Activated T-cell treated with anti-CD3 and anti-CD28 coated beads, Interleukin-2, amount 50 U/mL, for 4 hours (primary cell): ENCODE measurements around the gene TSSK6. TPM values are rescaled to one million over a fixed set of nuclear protein-coding genes. Genes with fewer than 3 reads are reported as not detected.

Experiments
- ATAC-seq, 2 donors: fragments of 200-7000 bp; cut with Tn5 transposase; one replicate each; pipeline ENCODE4 v1.10.0; 2021
- DNase-seq: peaks from one replicate; pipeline ENCODE4 v3.0.0-alpha.2; 2020
- H3K27me3 Mint-ChIP-seq: one replicate; pipeline ENCODE4 v1.8.0; 2021; ENCODE audit warnings: low read depth, mixed read lengths
- H3K36me3 Mint-ChIP-seq: one replicate; pipeline ENCODE4 v1.8.0; 2022; ENCODE audit warnings: mixed read lengths; ENCODE audit not compliant: insufficient read depth
- H3K4me1 Mint-ChIP-seq: one replicate; pipeline ENCODE4 v1.8.0; 2021; ENCODE audit warnings: low read depth, mixed read lengths
- H3K4me3 Mint-ChIP-seq: one replicate; pipeline ENCODE4 v1.8.0; 2021; ENCODE audit warnings: mild to moderate bottlenecking, moderate library complexity, mixed read lengths
- H3K9me3 Mint-ChIP-seq: one replicate; pipeline ENCODE4 v1.8.0; 2021; ENCODE audit warnings: mixed read lengths
- total RNA-seq, 3 donors: library from RNA; stranded (reverse); gene quantifications; one replicate each; pipeline ENCODE4 v1.2.1, GENCODE V29; 2021

TSSK6 gene
- total RNA-seq, 3 donors from 2014 or later = 3.6 to 3.8 (median 3.8) TPM

DNA sequence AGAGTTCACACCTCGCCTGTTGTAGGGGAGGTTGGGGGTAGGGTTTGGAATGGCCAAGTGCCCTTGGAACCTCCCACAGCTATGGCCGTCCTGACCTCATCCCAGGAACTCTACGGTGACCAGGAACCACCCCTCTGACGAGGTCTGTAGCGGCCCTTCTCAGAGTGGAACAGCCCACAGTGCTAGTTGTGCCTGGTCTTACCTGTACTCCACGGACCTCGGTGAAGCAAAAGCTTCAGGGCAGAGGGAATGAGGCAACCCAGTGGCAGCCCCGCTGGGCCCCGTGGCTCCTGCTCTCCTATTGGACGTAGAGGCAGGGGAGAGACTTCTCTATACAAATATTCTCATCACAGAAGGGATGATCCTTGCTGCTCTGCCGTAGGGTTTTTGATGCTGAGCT lies 7.1 kb downstream of the TSSK6 start:
- Mint-ChIP-seq H3K4me1 (no peaks in the 10 kb centered on the region), H3K27me3 (no peaks in the 10 kb centered on the region), H3K9me3 (no peaks in the 10 kb centered on the region), H3K4me3 (no peak overlapping the region), H3K36me3 (peaks cover 18% of the 10 kb centered on the region)
- DNase-seq (no peak), ATAC-seq (peak; percentile 9 to 16)

DNA sequence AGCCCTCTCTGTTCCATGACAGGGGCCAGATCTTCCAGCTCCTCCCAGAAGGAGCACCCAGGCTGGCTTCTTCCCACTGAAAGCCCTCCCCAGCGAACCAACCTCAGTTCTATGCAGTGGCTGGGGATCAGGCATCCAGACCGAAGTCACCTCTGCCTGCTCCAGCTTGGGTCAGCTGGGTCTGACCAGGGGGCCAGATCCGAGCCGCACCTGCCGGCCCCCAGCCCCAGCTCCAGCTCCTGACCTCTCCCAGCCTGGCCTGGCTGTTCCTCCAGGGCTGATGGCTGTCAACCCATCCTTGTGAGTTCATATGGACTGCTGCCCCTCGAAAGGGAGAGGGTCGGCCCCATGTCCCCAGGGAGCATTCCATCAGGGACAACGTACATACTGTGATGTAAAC lies 8.0 kb downstream of the TSSK6 start:
- Mint-ChIP-seq H3K4me1 (no peaks in the 10 kb centered on the region), H3K4me3 (no peak overlapping the region), H3K27me3 (no peaks in the 10 kb centered on the region), H3K9me3 (no peaks in the 10 kb centered on the region), H3K36me3 (peaks cover 25% of the 10 kb centered on the region)
- DNase-seq (no peak), ATAC-seq (no peak)

DNA sequence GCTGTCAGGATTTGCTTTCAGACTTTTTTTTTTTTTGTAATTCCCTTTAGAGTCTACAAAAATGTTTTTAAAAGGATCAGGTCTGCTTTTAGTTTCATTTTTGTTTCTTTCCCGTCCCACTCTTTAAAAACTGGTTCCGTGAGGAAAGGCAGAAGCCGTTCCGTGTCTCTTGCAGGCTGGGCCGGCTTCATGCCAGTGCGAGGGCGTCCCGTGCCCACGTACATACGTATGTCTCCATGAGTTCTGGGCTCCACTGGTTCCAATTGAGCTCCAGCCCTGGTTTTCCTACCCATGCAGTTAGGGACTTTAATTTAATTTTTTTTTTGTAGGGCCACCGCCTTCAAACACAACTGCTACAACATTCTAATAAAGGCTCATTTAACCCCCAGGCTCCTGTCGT lies 8.8 kb downstream of the TSSK6 start:
- DNase-seq = no peak
- Mint-ChIP-seq H3K36me3 (peaks cover 31% of the 10 kb centered on the region), H3K4me1 (no peaks in the 10 kb centered on the region), H3K9me3 (no peaks in the 10 kb centered on the region), H3K27me3 (no peaks in the 10 kb centered on the region), H3K4me3 (no peak overlapping the region)
- ATAC-seq = no peak

DNA sequence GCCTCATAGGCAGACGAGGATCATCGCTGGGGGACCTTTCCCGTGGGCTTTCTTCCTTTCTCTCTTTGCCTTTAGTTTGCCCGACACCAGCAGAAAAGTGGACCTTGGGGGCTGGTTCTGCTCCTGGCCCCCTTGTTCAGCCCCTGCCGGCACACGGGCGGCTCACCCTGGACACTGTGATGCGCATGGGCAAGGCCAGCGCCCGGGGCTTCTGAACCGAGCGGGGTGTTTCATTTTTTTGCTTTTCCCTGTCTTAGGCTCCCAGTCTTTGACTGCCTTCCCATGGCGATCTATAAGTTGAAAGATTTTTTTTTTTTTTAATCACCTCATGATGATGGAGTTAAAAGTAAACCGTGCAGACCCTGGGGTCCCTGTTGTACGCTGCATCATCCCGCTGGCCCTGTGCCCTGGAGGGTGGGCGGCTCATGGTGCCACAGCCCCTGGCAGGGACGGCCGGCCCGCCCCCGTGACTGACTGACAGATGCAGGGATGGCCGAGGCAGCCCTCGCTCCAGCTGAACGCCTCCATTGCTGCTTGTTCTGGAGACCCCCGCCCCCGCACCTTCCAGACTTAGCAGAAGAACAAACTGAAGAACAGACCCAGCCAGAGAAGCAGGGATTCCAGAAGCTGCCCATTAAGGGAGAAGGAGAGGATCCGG lies 9.6 kb downstream of the TSSK6 start:
- Mint-ChIP-seq H3K27me3 (no peaks in the 10 kb centered on the region), H3K4me1 (no peaks in the 10 kb centered on the region), H3K36me3 (peaks cover 35% of the 10 kb centered on the region), H3K9me3 (no peaks in the 10 kb centered on the region), H3K4me3 (no peak overlapping the region)
- ATAC-seq = no peak
- DNase-seq = no peak

DNA sequence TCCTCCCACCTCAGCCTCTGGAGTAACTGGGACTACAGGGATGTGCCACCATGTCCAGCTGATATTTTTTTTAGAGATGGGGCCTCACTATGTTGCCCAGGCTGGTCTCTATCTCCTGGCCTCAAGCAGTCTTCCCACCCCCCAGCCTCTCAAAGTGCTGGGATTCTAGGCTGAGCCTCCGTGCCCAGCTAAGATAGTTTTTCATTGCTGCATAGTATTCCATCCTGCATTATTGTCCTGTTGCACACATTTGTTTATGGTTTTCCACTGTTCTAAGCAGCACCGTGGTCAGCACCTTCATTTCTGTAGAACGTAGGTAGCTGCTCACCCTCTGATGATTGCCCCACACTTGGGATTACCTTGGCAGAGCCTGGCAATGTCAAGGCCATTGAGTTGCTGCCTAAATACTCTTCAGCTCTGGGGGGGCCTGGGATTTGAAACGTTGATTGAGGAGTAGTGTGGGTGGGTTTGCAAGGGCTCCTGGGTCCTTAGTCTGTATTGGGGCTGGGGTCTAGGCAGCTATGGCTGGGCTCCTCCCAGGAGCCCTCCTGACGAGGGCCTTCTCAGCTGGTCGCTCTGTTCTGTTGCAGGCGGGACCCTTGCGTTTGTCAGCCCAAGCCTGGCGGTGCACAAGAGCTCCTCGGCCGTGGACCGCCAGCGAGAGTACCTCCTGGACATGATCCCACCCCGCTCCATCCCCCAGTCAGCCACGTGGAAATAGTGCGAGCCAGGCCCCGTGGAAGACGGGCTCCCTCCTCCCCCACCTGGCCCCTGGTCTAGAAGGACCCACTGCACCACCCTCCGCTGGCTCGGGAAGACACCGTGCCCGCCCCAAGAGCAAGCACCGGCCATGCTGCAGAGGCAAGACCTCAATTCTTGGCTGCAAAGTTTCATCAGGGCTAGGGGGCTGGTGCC lies 10.3 kb downstream of the TSSK6 start:
- no peaks in the 10 kb centered on the region for H3K4me1 Mint-ChIP-seq
- DNase-seq (no peak), ATAC-seq (no peak)
- no peaks in the 10 kb centered on the region for H3K9me3 Mint-ChIP-seq
- no peaks in the 10 kb centered on the region for H3K27me3 Mint-ChIP-seq
- no peak overlapping the region for H3K4me3 Mint-ChIP-seq
- peaks cover 35% of the 10 kb centered on the region for H3K36me3 Mint-ChIP-seq

DNA sequence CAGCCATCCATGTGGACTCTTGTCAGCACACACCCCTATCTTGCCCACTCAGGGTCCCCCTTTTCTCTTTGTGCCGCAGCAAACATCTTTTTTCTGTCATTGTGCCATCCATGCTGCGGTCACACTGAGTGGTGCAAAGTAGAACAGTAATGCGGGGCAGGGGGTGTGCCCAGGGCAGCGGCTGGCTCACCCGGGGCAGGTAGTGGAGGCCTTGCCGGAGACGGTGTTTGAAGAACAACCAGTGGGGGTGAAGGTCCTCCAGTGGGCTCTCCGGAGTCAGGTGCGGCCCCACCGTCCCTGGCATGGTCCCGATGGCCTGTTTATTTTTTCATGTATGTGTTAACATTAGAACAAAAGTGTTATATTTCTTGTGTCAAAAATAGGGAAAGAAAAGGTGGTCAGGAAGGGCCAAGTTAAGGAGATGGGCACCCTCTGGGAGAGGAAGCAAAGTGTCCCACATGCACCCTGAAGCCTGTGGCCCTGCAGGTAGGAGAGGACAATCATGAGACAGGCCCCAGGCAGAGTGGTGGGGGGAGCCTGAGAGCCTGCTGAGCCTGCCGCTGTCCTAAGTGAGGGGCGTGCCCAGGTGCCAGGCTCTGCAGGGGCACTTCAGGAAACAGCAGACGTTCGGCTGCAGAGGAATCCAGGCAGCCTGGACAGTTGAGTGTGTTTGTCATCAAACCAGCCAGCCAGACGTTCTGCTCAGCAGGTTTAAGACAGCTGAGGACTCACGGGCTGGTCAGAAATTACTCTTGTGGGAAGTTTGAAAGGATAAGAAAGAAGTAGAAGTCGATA lies 12.3 kb downstream of the TSSK6 start:
- no peaks in the 10 kb centered on the region for H3K27me3 Mint-ChIP-seq
- DNase-seq (no peak), ATAC-seq (no peak)
- no peaks in the 10 kb centered on the region for H3K4me1 Mint-ChIP-seq
- no peak overlapping the region for H3K4me3 Mint-ChIP-seq
- peaks cover 35% of the 10 kb centered on the region for H3K36me3 Mint-ChIP-seq
- no peaks in the 10 kb centered on the region for H3K9me3 Mint-ChIP-seq

DNA sequence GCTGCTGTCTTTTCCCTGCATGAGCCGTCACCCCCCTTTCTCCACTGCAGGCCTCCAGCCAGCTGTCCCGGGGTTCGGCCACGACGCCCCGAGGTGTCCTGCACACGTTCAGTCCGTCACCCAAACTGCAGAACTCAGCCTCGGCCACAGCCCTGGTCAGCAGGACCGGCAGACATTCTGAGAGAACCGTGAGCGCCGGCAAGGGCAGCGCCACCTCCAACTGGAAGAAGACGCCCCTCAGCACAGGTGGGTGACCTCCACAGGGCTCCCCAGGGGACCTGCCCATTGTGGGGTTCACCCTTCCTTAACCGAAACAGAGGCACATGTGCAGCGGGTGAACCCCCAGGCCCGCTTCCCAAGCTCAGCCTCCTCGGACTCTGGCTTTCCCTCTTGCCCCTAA lies 13.1 kb downstream of the TSSK6 start:
- no peak for ATAC-seq
- DNase-seq = no peak
- Mint-ChIP-seq H3K36me3 (peaks cover 35% of the 10 kb centered on the region), H3K9me3 (no peaks in the 10 kb centered on the region), H3K4me1 (no peaks in the 10 kb centered on the region), H3K4me3 (no peak overlapping the region), H3K27me3 (no peaks in the 10 kb centered on the region)

DNA sequence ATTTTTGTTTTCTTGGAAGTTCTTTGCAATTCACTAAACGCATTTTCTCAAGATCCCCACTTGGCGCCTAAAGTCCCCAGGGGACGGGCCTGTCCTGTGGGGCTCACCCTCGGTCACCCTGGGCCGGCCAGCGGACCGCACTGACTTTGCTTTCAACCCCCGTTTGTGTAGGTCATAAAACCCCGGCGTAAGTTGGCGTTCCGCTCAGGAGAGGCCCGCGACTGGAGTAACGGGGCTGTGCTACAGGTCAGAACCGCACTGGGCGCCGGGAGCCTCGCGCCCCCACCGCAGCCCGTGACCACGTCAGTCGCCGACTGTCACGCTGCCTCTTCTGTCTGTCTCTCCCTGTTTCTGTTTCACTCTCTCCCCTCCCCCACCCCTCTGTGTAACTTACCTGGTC lies 13.6 kb downstream of the TSSK6 start:
- no peaks in the 10 kb centered on the region for H3K27me3 Mint-ChIP-seq
- ATAC-seq (no peak), DNase-seq (no peak)
- H3K36me3 Mint-ChIP-seq = peaks cover 35% of the 10 kb centered on the region
- H3K9me3 Mint-ChIP-seq = no peaks in the 10 kb centered on the region
- H3K4me3 Mint-ChIP-seq = no peak overlapping the region
- no peaks in the 10 kb centered on the region for H3K4me1 Mint-ChIP-seq

DNA sequence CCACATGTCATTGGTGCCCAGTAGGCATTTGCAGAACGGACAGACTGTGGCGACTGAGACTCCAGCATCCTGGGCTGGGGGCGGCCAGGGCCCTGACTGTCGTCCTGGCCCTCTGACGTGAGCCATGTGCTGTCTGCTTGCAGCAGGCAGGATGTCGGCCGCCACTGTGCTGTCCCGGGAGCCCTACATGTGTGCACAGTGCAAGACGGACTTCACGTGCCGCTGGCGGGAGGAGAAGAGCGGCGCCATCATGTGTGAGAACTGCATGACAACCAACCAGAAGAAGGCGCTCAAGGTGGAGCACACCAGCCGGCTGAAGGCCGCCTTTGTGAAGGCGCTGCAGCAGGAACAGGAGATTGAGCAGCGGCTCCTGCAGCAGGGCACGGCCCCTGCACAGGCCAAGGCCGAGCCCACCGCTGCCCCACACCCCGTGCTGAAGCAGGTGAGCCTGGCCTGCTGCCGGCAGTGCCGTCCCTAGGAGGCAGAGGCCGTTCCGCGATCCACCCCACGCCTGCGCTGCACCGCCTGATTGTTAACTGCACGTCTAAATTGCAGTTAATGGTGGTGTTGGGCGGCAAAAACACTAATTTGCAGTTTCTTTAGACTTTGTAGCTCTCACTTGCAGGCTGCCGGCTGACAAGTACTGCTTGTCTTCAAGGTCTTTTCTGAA lies 14.2 kb downstream of the TSSK6 start:
- Mint-ChIP-seq H3K4me1 (no peaks in the 10 kb centered on the region), H3K4me3 (no peak overlapping the region), H3K36me3 (peaks cover 34% of the 10 kb centered on the region), H3K9me3 (no peaks in the 10 kb centered on the region), H3K27me3 (no peaks in the 10 kb centered on the region)
- no peak for DNase-seq
- ATAC-seq = no peak

DNA sequence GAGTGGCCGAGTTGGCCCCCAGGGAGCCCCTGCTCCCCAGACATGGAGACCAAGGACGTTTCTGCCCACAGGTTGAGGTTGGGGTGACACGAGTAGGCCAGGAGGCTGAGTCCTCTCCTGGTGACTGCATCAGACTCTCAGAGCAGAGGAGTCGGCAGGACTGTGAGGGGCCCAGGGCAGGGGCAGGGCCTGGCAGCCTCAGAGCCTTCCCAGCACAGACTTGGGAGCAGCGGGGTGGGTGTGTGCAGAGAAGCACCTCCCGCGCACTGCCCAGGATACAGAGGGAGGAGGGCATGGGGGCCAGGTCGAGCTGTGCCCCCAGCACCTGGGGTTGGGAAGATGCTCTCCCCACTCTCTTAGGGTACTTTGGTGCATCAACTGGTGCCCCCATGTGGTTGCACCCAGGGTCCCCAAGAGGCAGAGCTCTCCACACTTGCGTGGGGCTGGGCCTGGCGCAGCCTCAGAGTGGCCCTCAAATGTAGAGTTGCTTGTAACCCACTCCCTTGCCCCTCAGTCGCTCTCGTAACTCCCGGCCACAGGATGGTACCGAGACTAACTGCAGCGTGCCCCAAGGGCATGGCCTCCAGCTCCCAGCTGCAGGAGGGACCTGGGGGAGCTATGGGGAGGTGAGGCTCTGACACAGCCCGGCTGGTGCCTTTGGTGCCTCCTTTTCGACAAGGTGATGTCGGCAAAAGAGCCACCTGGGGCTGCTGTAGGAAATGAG lies 15.9 kb downstream of the TSSK6 start:
- ATAC-seq (no peak), DNase-seq (no peak)
- Mint-ChIP-seq H3K36me3 (peaks cover 40% of the 10 kb centered on the region), H3K4me3 (no peak overlapping the region), H3K27me3 (no peaks in the 10 kb centered on the region), H3K4me1 (no peaks in the 10 kb centered on the region), H3K9me3 (no peaks in the 10 kb centered on the region)

DNA sequence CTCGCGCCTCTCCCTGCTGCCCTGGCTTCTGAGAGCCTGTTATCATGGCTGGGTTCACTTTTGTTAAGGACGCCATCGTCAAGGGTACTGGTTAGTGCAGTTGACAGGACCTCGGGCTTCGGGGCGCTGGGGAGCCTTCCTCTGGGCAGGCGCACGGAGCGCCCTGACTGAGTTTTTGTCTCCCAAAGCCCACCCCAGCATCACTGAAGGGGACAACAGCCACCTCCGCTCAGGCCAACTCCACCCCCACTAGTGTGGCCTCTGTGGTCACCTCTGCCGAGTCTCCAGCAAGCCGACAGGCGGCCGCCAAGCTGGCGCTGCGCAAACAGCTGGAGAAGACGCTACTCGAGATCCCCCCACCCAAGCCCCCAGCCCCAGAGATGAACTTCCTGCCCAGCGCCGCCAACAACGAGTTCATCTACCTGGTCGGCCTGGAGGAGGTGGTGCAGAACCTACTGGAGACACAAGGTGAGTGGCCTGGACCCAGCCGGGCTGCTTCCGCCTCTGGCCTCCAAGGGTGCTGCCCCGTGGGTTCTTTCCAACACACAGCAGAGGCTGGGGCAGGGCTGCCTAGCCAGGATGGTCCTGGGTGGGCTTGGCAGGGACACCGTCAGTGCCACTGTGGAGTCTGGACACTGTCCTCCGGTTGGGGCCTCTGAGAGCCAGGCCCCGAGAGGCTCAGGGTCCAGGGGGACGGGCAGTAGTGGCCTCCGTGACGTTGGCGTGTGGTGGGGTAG lies 16.9 kb downstream of the TSSK6 start:
- H3K36me3 Mint-ChIP-seq = peaks cover 34% of the 10 kb centered on the region
- H3K9me3 Mint-ChIP-seq = no peaks in the 10 kb centered on the region
- DNase-seq = no peak

DNA sequence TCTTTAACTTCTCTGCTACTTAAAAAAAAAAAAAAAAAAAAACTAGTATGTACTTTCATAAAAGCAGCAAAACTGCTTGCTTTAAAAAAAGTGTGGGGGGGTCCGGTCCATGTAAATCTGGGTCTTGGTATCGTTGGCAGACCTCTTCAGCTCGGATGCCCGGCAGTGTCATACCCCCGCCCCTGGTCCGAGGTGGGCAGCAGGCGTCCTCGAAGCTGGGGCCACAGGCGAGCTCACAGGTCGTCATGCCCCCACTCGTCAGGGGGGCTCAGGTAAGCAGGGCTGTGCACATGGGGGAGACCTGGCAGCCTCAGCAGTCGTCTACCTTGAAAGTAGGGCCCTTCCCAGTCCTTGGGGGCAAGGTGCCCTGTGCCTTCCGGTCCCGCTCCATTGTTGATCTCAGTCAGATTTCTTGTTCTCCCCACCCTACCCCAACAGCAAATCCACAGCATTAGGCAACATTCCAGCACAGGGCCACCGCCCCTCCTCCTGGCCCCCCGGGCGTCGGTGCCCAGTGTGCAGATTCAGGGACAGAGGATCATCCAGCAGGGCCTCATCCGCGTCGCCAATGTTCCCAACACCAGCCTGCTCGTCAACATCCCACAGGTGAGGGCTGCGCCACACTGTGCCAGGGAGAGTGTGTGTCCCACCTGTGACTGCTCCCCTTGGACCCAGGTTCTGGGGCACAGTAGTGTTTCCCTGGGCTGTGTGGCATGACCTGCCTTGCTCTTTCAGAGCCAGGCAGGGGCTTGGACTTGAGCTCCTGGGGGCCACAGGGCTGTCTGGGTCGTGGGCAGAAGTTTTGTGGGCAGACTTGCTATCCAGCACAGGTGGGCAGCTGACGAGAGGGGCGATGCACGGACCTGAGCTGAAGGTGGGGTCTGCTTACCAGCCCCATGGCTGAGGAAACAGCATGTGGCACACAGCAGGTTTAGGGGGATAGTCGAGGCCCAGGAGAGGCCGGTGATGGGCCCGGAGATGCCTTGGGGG lies 19.4 kb downstream of the TSSK6 start:
- peaks cover 20% of the 10 kb centered on the region for H3K36me3 Mint-ChIP-seq
- no peak overlapping the region for H3K4me3 Mint-ChIP-seq
- no peaks in the 10 kb centered on the region for H3K27me3 Mint-ChIP-seq
- ATAC-seq = no peak
- no peak for DNase-seq
- H3K9me3 Mint-ChIP-seq = no peaks in the 10 kb centered on the region
- peaks cover 2% of the 10 kb centered on the region for H3K4me1 Mint-ChIP-seq

More for the DNA sequence above, 16.9 kb downstream of the TSSK6 start:
- Mint-ChIP-seq H3K4me3 (no peak overlapping the region), H3K27me3 (no peaks in the 10 kb centered on the region), H3K4me1 (peaks cover 2% of the 10 kb centered on the region)
- no peak for ATAC-seq
